Fibroblast of skin of scalp (primary cell): ENCODE results near the gene ANGPTL3.

Experiments used
- DNase-seq: peaks from one replicate; pipeline ENCODE4 v3.0.0-alpha.2; 2013

Gene ANGPTL3

GRCh38 chr1:62628506-62628905 is 31.2 kb downstream of the ANGPTL3 start:
- no peak for DNase-seq

GRCh38 chr1:62637392-62638105 is 40.2 kb downstream of the ANGPTL3 start:
- DNase-seq: no peak

GRCh38 chr1:62643283-62643682 is 46.0 kb downstream of the ANGPTL3 start:
- DNase-seq: no peak

GRCh38 chr1:62652387-62652786 is 55.1 kb downstream of the ANGPTL3 start:
- no peak for DNase-seq

GRCh38 chr1:62654744-62655143 is 57.4 kb downstream of the ANGPTL3 start:
- DNase-seq: no peak
